Activated T-cell treated with anti-CD3 and anti-CD28 coated beads, Interleukin-2, amount 50 U/mL, for 4 hours (primary cell): Measurements from ENCODE around the gene DGKG. TPM values are rescaled to one million over a fixed set of nuclear protein-coding genes. Genes with fewer than 3 reads are reported as not detected.

Experiments used
- ATAC-seq, 2 donors: fragments of 200-7000 bp; cut with Tn5 transposase; one replicate each; pipeline ENCODE4 v1.10.0; 2021
- DNase-seq: peaks from one replicate; pipeline ENCODE4 v3.0.0-alpha.2; 2020
- H3K27me3 Mint-ChIP-seq: one replicate; pipeline ENCODE4 v1.8.0; 2021; ENCODE audit warnings: low read depth, mixed read lengths
- H3K36me3 Mint-ChIP-seq: one replicate; pipeline ENCODE4 v1.8.0; 2022; ENCODE audit warnings: mixed read lengths; ENCODE audit not compliant: insufficient read depth
- H3K4me1 Mint-ChIP-seq: one replicate; pipeline ENCODE4 v1.8.0; 2021; ENCODE audit warnings: low read depth, mixed read lengths
- H3K4me3 Mint-ChIP-seq: one replicate; pipeline ENCODE4 v1.8.0; 2021; ENCODE audit warnings: mild to moderate bottlenecking, moderate library complexity, mixed read lengths
- H3K9me3 Mint-ChIP-seq: one replicate; pipeline ENCODE4 v1.8.0; 2021; ENCODE audit warnings: mixed read lengths
- total RNA-seq, 3 donors: library from RNA; stranded (reverse); gene quantifications; one replicate each; pipeline ENCODE4 v1.2.1, GENCODE V29; 2021

The DGKG gene
- total RNA-seq, 3 donors from 2014 or later: 0.27 to 1.2 (median 0.40) TPM

- ATAC-seq (no peak), DNase-seq (no peak)
- H3K4me3 Mint-ChIP-seq: no peak overlapping the region
- no peaks in the 10 kb centered on the region for H3K9me3 Mint-ChIP-seq
- H3K4me1 Mint-ChIP-seq: no peaks in the 10 kb centered on the region
- H3K27me3 Mint-ChIP-seq: peaks cover 8% of the 10 kb centered on the region
- no peaks in the 10 kb centered on the region for H3K36me3 Mint-ChIP-seq
Observed at GRCh38 chr3:186172353-186172752, 189.7 kb downstream of the DGKG start.

DNA sequence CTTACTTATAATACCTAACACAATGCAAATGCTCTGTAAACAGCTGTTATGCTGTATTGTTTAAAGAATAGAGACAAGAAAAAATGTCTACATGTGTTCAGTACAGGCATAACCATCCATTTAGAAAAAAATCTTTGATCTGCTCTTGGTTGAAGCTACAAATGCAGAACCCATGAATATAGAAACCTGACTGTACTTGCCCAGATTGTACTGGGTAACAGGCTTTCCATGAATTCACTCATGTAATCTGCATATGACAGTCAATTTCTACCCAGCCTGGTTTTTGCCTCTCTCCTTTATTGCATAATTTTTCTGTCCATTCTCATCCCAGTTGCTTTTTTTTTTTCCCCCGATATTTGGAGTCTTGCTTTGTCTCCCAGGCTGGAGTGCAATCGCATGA lies 190.5 kb downstream of the DGKG start:
- no peaks in the 10 kb centered on the region for H3K4me1 Mint-ChIP-seq
- no peak overlapping the region for H3K4me3 Mint-ChIP-seq
- DNase-seq (no peak), ATAC-seq (no peak)
- no peaks in the 10 kb centered on the region for H3K9me3 Mint-ChIP-seq
- H3K36me3 Mint-ChIP-seq: no peaks in the 10 kb centered on the region
- H3K27me3 Mint-ChIP-seq: peaks cover 8% of the 10 kb centered on the region

DNA sequence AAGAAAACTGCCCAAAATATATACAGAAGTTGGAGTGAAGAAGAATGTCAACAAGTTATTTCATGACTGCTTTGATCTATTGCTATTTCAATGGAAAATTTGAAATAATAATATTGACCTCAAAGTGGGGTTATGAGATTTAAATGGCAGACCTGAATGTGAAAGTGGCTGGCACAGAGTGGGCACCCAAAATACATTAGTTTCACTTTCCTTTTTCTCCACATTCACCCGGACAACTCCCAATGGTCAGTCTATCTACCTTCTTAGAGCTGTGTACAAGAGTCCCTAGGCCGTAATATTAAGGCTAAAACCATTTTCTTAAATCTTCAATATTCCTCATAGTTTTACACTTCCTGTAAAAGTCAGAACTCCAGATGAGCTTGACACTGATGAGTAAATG lies 191.5 kb downstream of the DGKG start:
- no peak for DNase-seq
- no peak for ATAC-seq
- Mint-ChIP-seq H3K4me3 (no peak overlapping the region), H3K36me3 (no peaks in the 10 kb centered on the region), H3K4me1 (no peaks in the 10 kb centered on the region), H3K9me3 (no peaks in the 10 kb centered on the region), H3K27me3 (peaks cover 12% of the 10 kb centered on the region)

DNA sequence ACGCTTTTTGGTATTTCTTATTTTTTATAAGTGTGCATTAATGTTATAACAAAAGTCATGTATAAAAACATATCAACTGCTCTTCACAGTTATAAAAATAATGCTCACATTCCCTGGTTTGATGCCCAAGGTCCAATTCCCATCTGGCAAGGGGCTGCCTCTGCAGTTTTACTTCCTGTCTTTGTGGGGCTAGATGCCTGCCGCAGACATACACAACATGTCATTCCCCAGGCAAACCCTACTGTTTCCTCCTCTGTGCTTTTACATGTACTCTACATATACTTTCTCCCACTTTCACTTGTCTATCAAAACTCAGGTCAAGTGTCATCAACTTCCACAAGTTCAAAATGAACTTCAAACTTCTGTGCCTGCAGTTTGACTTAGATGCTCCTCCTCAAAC lies 192.7 kb downstream of the DGKG start:
- no peak overlapping the region for H3K4me3 Mint-ChIP-seq
- ATAC-seq (no peak), DNase-seq (no peak)
- peaks cover 16% of the 10 kb centered on the region for H3K27me3 Mint-ChIP-seq
- H3K36me3 Mint-ChIP-seq: no peaks in the 10 kb centered on the region
- H3K9me3 Mint-ChIP-seq: no peaks in the 10 kb centered on the region
- no peaks in the 10 kb centered on the region for H3K4me1 Mint-ChIP-seq

DNA sequence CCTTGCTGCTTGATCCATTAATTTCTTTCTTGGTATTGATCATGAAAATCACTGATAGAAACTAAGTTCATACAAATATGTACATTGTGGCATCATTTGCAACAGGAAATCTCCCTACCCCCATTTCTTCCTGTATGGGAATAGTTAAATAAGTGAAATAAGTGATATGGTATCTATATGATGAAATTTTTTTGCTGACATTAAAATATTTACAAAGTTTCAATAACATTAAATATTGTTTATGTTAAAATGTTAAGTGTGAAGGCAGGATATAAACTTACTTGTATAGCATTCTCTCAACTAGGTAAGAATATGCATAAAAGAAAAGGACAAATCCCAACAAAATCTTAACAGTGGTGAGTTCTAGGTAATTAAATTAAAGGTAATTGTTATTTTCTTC lies 193.1 kb downstream of the DGKG start:
- DNase-seq (no peak), ATAC-seq (no peak)
- Mint-ChIP-seq H3K27me3 (peaks cover 20% of the 10 kb centered on the region), H3K36me3 (no peaks in the 10 kb centered on the region), H3K4me3 (no peak overlapping the region), H3K4me1 (no peaks in the 10 kb centered on the region), H3K9me3 (no peaks in the 10 kb centered on the region)

- no peak for ATAC-seq
- peaks cover 29% of the 10 kb centered on the region for H3K27me3 Mint-ChIP-seq
- DNase-seq: no peak
- no peaks in the 10 kb centered on the region for H3K4me1 Mint-ChIP-seq
- H3K9me3 Mint-ChIP-seq: no peaks in the 10 kb centered on the region
- no peak overlapping the region for H3K4me3 Mint-ChIP-seq
- H3K36me3 Mint-ChIP-seq: no peaks in the 10 kb centered on the region
Observed at GRCh38 chr3:186167646-186168395, 194.2 kb downstream of the DGKG start.

DNA sequence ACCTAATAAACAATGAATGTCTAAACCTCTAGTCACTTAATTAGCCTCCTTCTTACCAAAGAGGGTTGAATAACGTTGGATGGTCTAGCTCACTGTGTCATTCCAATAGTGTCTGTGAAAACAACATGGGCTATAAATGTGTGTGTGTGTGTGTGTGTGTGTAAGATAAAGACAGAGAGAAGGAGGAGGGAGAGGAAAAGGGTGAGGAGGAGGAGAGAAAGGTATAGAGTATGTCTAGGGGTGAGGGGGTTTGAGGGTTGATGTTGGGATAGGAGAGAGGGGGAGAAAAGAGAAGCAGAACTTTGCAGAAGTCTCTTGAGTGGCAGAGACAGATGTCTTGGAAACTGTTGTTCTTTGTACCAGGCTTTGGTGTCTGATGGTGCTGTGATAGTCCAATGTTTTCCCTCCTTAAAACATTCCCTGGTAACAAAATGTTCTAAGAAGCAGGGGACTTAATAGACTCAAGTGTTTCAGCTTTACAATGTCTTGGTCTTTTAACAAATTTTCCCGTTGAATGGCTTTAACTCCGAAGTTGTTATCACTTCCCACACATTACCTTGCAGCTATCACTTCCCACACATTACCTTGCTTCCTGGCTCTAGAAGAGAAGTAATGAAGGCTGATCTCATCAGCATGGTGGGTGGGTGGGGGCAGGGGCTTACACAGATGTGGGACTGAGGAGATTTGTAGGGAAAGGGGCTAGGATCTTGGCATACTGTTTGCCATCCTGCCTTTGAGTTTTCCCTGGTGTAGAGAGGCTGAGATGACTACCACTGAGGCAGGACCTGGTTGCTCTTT lies 195.3 kb downstream of the DGKG start:
- no peaks in the 10 kb centered on the region for H3K4me1 Mint-ChIP-seq
- H3K36me3 Mint-ChIP-seq: no peaks in the 10 kb centered on the region
- H3K9me3 Mint-ChIP-seq: no peaks in the 10 kb centered on the region
- peaks cover 35% of the 10 kb centered on the region for H3K27me3 Mint-ChIP-seq
- ATAC-seq (no peak), DNase-seq (no peak)
- H3K4me3 Mint-ChIP-seq: no peak overlapping the region

- no peaks in the 10 kb centered on the region for H3K4me1 Mint-ChIP-seq
- H3K4me3 Mint-ChIP-seq: no peak overlapping the region
- H3K27me3 Mint-ChIP-seq: peaks cover 35% of the 10 kb centered on the region
- H3K36me3 Mint-ChIP-seq: no peaks in the 10 kb centered on the region
- ATAC-seq: no peak
- no peaks in the 10 kb centered on the region for H3K9me3 Mint-ChIP-seq
- no peak for DNase-seq
Observed at GRCh38 chr3:186166036-186166435, 196.0 kb downstream of the DGKG start.

- no peaks in the 10 kb centered on the region for H3K4me1 Mint-ChIP-seq
- H3K9me3 Mint-ChIP-seq: no peaks in the 10 kb centered on the region
- H3K27me3 Mint-ChIP-seq: peaks cover 41% of the 10 kb centered on the region
- ATAC-seq: no peak
- H3K36me3 Mint-ChIP-seq: no peaks in the 10 kb centered on the region
- DNase-seq: no peak
- H3K4me3 Mint-ChIP-seq: no peak overlapping the region
Observed at GRCh38 chr3:186165331-186165730, 196.7 kb downstream of the DGKG start.

DNA sequence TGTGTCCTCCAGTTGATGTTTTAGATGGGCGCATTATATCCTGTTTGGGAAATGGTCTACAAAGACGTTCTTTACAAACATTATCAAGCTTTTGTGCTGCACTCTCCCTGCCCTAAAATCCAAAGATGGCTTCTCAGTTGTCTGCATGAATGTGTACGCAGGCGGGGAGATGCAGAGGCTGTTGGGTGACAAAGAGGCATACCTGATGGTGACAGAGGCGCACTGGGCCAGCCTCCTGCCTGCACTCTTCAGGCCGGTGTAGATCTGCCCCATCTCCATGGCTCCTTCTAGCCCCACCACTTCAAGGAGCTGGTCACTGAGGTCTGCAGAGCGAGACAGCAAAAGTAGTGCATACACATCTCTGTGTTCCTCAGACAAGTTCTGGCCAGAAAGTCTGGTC lies 197.3 kb downstream of the DGKG start:
- ATAC-seq (no peak), DNase-seq (no peak)
- H3K4me3 Mint-ChIP-seq: no peak overlapping the region
- no peaks in the 10 kb centered on the region for H3K36me3 Mint-ChIP-seq
- H3K27me3 Mint-ChIP-seq: peaks cover 42% of the 10 kb centered on the region
- H3K4me1 Mint-ChIP-seq: no peaks in the 10 kb centered on the region
- H3K9me3 Mint-ChIP-seq: no peaks in the 10 kb centered on the region

DNA sequence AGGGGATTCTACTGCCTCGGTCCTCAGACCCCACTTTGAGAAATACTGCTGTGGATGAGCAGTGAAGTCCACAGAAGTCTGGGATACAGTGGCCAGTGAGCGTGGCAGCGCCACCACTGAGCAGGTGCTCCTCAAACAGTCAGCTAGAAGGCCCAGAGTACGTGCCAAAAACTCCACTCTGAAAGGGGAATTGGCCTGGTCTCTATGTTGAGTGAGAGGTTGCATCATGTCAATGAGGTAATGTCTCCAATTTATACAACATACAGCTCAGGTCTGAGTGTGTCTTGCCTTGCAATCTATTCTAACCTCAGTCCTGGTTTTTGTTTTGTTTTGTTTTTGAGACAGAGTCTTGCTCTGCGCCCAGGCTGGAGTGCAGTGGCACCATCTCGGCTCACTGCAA lies 199.8 kb downstream of the DGKG start:
- H3K4me1 Mint-ChIP-seq: no peaks in the 10 kb centered on the region
- peaks cover 33% of the 10 kb centered on the region for H3K27me3 Mint-ChIP-seq
- DNase-seq: no peak
- H3K4me3 Mint-ChIP-seq: no peak overlapping the region
- no peak for ATAC-seq
- no peaks in the 10 kb centered on the region for H3K36me3 Mint-ChIP-seq
- no peaks in the 10 kb centered on the region for H3K9me3 Mint-ChIP-seq

DNA sequence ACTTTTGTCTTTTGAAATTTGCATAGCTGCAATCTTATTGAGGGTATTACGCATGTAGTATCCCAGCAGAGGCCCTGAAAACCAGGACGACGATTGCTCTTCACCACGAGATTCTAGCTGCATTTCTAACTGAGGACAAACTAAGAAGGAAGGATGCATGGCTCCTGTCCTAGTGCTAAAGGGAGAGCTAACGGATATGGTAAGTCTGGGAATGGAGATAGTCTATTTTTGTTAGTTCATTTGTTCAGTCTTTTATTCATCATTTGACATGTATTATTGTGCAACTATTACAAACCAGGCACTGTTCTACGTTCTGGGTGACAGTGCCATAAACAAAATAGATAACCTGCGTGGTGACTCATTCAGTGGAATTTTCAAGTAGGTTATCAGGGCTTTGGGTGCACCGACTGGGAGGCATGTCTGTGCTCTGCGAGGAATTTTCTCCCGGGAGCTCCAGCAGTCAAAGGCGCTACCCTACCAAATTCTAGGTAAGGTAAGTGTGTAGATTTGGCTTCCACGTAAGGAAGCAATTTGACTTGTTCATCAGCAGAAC lies 201.3 kb downstream of the DGKG start:
- Mint-ChIP-seq H3K4me3 (no peak overlapping the region), H3K27me3 (peaks cover 30% of the 10 kb centered on the region), H3K9me3 (no peaks in the 10 kb centered on the region), H3K36me3 (no peaks in the 10 kb centered on the region), H3K4me1 (no peaks in the 10 kb centered on the region)
- DNase-seq (no peak), ATAC-seq (no peak)

DNA sequence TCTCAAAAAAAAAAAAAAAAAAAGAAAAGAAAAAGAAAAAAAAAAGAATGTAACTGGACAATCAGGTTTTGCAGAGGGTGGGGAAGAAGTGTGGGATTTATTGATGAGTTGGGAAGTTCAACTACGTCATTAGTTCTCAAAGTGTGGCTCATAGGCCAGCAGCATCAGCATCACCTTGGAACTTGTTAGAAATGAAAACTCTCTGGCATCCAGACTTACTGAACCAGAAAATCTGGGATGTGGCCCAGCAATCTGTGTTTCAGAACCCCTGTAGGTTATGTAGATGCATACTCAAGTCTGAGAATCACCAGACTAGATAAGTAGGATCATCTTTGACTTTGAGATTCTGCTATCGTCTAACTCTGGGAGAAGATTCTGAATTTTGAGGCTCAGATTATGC lies 207.4 kb downstream of the DGKG start:
- ATAC-seq: no peak
- Mint-ChIP-seq H3K4me3 (no peak overlapping the region), H3K4me1 (peaks cover 7% of the 10 kb centered on the region), H3K9me3 (no peaks in the 10 kb centered on the region), H3K36me3 (no peaks in the 10 kb centered on the region), H3K27me3 (peaks cover 22% of the 10 kb centered on the region)
- DNase-seq: no peak

- peak in 1 of 2 donors; percentile 29 for ATAC-seq
- Mint-ChIP-seq H3K4me3 (no peak overlapping the region), H3K27me3 (peaks cover 27% of the 10 kb centered on the region), H3K36me3 (no peaks in the 10 kb centered on the region), H3K9me3 (no peaks in the 10 kb centered on the region), H3K4me1 (peaks cover 7% of the 10 kb centered on the region)
- DNase-seq: no peak
Observed at GRCh38 chr3:186152889-186153292, 209.1 kb downstream of the DGKG start.

DNA sequence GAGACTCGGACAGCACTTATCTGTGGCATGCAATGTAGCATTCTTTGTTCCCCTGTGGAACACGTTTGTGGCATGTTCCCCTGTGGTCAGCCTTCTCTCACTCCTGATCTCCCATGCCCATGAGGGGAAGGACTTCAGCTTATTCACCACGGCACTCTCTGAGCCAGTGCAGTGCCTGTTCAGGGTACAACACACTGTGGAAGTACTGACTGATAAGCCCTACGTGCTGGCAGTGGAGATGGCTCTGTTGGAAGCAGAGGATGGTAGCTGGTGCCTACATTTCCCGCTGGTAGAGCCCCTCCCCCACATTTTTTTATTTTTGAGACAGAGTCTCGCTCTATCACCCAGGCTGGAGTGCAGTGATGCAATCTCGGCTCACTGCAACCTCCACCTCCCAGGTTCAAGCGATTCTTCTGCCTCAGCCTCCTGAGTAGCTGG lies 209.7 kb downstream of the DGKG start:
- Mint-ChIP-seq H3K4me3 (no peak overlapping the region), H3K9me3 (no peaks in the 10 kb centered on the region), H3K27me3 (peaks cover 27% of the 10 kb centered on the region), H3K4me1 (peaks cover 7% of the 10 kb centered on the region), H3K36me3 (no peaks in the 10 kb centered on the region)
- ATAC-seq (no peak), DNase-seq (no peak)
